HG03469 (cell line): ENCODE data around the gene EFS.

Experiments used
- ATAC-seq: cut with Tn5 transposase; IDR thresholded peaks from one replicate; pipeline ENCODE4 v1.9.1; 2021; ENCODE audit warnings: mild to moderate bottlenecking, moderate library complexity, moderate number of reproducible peaks; ENCODE audit not compliant: unreplicated experiment

Gene EFS, protein sequence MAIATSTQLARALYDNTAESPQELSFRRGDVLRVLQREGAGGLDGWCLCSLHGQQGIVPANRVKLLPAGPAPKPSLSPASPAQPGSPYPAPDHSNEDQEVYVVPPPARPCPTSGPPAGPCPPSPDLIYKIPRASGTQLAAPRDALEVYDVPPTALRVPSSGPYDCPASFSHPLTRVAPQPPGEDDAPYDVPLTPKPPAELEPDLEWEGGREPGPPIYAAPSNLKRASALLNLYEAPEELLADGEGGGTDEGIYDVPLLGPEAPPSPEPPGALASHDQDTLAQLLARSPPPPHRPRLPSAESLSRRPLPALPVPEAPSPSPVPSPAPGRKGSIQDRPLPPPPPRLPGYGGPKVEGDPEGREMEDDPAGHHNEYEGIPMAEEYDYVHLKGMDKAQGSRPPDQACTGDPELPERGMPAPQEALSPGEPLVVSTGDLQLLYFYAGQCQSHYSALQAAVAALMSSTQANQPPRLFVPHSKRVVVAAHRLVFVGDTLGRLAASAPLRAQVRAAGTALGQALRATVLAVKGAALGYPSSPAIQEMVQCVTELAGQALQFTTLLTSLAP

DNA sequence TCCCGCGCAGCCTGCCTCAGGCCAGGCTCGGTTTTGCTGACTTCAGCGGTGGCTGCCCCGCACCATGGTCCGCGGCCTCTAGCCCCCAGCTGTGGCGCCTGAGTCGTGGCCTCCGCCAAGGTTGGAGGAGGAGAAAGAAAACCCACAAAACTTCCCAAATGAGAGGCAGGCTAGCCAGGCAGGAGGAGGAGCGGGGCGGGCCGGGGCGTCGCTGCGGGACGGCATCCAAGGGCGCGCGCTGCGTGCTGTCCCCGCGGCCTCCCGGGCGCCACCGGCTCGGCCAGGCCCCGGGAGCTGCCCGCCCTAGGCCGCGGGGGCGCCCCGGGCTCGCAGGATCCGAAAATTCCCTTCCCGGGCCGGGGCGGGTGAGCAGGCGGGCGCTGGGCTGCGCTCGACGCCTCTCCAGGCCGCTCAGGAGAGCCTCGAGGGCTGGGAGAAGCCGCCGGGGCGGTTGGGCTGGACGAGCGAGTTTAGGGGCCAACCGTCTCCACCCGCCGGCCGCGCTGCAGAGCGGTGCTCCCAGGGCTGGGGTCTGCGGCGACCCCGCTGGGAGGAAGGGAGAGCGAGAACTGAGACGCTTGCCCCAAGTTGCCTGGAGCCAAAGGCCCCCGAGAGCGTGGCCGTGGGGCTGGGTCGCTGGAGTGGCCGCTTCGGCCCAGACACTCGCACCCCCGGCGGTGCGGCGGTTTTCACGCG, at the start of gene EFS:
Gene EFS, minus strand, starts transcription at position 137 of the 696 bp plus-strand sequence. CDS start 147 bp downstream, outside the sequence.
- ATAC-seq: no peak

DNA sequence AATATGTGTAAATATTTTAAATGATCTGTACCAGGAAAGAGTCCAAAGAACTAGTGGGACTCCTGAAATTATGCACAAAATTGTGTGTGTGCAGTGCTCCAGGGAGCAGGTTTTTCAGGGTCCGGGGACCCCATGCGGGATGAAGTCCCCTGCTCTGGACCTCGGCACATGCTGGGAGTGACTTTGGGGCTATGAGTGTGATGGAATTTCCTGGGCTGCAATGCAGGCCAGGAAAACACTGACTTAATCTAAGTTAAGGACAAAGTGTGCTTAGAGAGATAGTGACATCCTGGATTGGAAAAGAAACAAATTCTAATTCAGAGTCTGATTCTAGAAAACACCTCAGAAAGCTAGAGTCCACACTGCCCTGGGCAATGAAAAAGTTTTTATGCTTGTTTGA, 49.3 kb upstream of the EFS start:
- ATAC-seq: no peak

DNA sequence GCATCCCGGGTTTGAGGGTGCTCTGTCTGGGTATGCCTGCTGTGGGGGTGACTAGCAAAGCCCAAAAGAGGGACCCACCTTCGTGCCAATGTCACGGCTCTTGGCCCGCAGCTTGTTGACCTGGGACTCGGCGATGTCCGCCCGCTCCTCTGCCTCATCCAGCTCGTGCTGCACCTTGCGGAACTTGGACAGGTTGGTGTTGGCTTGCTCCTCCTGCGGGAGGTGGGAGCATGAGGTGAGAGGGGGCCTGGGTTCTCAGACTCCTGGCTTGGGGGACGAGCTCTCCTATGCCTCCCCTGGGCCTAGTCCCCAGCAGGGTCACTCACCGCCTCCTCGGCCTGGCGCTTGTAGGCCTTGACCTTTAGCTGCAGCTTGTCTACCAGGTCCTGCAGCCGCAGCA, 48.7 kb upstream of the EFS start:
- no peak for ATAC-seq

DNA sequence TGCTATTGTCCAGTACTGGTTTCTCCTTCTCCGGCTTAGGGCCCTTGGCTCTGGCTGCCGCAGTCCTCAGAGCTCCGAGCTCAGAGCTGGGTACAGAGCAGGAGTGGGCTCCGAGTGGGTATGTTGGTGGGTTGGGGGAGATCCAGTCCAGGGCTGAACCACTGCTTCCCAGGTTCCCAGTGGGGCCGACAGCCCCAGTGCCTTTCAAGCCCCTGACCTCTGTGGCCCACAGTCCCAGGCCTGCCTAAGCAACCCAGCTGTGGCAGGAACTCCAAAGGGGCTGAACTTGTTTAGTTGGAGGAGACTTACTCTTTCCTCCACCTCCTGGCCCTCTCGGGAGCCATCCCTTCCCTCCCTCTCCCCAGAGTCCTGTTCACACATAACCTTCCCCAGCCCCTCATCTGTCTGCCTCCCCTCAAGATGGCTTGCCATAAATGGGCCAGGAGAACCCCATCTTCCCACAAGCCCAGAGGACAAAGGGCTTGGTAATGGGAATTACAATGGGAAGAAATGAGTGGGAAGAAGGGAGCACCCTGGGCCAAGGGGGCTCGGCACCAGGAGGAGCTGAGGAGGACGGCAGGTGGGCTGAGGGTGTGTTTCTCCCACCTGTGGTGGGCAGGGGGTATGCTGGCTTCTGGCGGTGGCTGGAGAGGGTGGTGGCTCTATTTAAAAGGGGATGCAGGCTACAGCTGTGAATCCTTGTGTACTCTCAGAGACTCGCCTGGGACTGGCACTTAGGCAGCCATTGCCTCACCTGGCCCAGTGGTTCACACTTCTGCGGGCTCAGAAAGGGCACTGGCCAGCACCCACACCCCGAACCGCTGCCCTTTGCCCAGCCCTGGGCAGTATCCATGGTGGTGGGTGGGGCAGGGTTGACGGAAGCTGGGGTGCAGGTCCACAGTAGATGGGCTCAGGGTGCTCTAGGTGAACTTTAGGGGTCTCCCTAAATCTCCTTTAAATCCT, 46.9 kb upstream of the EFS start:
- ATAC-seq: no peak

DNA sequence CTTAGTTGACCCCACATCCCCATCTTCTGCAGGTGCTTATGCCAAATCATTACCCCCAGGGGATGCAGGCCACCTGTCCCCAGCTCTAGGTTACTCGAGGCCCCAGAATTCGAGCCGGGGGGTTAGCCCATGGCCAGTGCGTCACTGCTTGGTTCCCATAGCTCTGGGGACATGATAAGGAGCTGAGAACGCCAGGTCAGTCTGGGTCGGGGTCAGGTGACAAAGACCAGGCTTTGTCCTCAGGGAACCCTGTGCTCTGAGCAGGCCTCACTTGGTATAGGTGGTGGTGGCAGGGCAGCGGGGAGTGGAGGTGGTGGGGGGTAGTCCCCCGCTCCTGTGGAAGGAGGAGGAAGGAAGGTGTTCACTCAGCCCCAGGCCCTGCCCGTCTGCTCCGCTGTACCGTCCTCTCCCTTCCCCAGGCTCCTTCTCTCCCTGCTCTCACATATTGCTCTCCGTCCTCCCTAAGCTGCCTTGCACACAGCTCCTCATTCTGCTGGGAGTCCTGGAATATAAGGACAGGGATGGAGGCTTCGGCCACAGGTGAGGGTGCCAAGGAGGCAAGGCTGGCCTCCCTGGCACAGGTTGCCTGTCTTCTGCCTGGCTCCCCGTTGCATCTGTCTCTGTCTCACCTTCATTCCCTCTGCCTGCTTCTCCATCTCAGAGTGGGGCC, 45.1 kb upstream of the EFS start:
- no peak for ATAC-seq

DNA sequence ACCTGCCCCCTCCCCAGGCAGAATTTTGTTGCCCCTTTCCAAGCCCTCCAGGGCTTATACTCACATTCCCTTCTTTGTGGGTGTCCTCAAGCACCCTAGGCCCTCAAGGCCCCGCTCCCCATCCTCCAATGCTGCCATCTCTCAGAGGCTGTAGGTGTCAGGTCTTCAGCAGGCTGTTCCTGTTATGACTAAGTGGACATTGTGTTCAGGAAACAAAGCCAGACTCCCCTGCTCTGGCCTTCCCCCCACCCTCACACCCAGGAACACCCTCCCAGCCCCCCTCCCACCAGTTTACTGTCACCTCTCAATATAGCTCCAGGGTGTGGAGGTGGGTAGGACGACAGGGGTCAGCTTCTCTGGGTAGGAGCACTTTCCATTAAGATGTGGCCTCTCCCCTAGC, 44.5 kb upstream of the EFS start:
- ATAC-seq: no peak

DNA sequence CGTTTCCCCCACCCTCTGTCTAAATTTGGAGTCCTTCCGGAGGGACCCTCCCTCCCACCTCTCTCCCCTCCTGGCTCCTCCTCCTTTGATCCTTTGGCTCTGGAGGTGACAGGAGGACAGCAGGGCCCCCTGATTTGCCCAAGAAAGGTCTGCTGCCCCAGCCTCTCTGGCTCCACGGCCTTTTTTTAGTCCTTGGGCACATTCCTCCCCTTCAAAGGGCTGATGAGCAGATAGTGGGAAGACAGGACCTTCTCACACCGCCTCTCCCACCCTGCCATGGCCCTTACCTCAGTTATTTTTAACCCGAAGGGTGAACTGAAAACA, 43.3 kb upstream of the EFS start:
- ATAC-seq: no peak

DNA sequence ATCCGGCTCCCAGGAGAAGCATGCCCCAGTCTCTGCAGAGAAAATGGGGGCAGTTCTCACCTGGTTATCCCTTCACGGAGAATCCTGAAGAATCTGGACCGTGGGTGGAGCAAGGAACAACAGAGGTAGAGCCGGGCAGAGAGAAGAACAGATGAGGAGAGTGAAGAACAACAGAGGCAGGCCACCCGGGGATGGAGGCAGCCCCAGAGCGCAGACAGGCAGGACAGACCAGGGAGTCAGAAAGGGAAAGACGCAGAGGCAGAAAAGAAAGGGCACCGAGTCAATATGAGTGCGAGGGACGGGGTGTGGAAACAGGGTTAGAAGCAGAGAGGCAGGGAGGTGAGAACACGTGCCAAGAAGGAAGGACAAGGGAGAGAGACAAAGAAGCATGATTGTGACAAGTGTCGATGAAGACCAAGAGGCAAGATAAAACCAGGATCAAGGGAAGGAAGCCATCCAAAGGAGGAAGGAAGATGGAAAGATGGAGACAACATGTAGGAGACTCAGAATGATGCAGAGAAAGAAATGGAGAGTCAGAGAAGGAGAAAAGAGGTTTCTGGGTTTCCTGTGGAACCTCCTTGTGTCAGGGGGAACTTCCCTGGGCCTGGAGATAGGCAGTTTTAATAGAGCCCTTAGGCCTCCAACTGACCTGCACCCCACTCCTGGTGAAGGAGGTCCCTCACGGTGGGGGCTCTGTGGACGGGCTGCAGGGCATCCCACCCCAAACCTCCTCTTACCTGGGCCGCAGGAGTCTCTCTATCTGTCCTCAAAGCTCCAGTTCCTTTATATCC, 42.7 kb upstream of the EFS start, which contains the start of gene MYH6:
Gene MYH6, minus strand, starts transcription at position 758 of the 791 bp plus-strand sequence. CDS start 1,050 bp downstream, outside the sequence.
- ATAC-seq: no peak

DNA sequence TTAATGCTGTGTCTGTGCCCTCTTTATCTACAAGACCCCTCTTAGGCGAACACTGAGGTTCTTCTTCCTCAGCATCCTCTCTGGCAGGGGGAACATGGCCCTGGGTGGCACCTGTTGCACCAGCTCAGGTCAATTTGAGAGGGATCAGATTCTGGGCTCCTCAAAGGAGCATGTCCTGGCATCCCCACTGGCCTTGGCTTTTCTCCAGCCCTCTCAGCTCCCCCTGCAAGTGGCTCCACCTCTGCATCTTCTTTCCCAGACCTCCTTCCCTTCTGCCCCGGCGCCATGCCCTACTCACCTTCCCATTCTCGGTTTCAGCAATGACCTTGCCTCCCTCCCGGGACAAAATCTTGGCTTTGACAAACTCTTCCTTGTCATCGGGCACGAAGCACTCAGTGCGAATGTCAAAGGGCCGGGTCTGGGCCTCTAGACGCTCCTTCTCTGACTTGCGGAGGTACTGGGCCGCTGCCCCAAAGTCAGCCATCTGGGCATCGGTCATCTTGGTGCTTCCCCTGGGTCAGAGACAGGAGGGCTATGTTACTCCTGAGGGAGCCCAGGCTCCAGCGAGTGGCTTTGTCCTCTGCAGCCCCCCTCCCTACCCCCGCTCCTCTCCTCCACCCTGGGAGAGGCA, 41.9 kb upstream of the EFS start:
- no peak for ATAC-seq

DNA sequence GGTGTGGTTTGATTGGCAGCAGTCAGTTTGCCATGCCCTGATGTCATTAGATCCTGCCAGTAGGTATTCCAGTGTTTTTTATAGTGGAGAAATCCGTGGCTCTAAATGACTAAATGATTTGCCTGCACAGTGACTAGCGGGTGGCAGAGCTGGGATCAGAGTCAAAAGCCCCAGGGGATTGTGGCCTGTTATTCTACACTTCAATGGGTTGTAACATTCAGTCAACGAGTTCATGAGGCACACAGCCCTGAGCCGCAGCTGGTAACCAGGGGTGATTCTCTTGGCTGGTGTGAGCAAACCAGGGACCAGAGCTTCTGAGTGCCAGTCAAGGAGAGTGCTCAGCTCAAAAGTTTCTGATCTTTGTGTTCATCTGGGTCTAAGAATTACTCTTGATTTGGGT, 41.3 kb upstream of the EFS start:
- ATAC-seq: peak; percentile 56

DNA sequence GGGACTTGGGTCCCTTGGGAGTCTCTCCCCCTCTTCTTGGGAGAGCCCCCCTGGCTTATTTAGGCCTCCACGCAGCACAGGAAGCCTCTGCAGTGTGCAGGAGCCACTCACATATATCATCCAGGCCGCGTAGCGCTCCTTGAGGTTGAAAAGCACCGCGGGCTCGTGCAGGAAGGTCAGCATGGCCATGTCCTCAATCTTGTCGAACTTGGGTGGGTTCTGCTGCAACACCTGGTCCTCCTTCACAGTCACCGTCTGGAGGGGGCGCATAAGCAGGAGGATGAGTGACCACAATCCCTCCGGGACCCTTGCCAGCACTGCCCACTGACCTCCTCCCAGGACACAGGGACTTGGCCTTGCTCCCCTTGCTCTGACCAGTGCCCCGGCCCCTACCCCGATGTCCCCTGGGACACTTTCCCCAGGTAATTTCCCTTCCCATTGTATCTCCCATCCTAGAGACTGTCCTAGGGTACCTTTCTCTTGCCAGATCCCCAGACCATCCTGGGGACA, 40.6 kb upstream of the EFS start:
- no peak for ATAC-seq

DNA sequence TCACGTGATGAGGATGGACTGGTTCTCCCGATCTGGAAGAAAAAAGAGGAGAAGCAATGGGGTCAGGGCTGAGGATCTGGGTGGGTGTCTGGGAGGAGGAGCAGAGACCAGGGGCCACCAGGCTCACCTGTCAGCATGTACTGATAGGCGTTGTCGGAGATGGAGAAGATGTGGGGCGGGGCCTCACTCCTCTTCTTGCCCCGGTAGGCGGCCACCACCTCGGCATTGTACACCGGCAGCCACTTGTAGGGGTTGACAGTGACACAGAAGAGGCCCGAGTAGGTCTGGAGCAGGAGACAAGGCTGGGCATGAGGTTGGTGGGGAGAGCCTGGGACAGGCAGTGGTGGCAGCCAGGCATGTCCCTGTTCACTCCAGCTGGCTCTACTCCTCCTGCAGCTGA, 40.1 kb upstream of the EFS start:
- ATAC-seq: no peak

DNA sequence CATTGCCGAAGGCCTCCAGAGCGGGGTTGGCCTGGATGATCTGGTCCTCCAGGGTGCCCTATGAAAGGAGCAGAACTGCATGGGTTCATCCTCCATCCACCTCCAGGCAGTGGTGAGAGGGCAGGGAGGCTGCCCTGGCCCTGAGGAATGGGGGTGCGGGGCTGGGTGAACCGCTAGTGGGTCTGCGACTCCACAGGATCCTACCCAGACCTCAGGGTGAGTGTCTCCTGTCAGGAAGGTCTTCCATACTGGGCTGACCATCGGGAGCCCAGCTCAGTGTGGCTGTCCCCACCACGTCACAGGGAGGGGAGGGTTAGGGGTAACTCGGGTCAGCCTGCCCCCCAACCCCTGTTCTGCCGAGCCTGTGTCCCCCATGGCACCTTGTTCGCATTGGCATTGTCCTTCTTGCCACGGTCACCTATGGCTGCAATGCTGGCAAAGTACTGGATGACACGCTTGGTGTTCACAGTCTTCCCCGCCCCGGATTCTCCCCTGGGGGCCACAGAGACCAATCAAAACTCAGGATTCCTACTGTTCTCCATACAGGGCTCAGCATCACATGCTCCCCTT, 39.4 kb upstream of the EFS start:
- ATAC-seq: no peak

DNA sequence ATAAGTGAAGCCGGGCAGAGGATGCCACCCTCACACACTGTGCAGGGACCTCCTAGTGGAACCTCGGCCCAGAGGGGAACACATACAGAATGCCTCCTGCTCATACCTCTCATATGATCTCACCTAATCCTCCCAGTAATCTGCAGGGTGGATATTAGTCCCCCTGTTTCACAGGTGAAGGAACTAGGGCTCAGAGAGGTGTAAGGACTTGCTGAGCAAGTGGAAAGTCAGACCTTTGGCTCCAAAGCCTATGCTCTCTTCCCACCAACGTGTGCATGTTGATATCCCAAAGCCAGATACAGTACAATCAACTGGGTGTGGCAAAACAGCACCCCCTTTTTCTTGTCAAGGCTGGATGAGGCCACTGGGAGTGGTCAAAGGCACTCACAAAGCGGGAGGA, 38.9 kb upstream of the EFS start:
- no peak for ATAC-seq

DNA sequence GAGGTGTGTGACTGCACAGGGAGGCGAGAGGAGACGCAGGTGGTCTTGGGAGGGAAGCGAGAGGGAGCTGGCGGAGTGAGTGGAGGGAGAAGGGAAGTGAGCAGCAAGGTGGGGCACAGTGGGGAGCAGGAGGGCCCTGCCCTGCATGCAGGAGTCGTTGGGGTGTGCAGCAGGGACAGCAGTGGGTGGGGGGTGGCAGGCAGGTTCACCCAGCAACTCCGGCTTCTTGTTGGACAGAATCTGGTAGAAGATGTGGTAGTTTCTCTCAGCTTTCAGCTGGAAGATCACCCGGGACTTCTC, 38.1 kb upstream of the EFS start:
- ATAC-seq: no peak

DNA sequence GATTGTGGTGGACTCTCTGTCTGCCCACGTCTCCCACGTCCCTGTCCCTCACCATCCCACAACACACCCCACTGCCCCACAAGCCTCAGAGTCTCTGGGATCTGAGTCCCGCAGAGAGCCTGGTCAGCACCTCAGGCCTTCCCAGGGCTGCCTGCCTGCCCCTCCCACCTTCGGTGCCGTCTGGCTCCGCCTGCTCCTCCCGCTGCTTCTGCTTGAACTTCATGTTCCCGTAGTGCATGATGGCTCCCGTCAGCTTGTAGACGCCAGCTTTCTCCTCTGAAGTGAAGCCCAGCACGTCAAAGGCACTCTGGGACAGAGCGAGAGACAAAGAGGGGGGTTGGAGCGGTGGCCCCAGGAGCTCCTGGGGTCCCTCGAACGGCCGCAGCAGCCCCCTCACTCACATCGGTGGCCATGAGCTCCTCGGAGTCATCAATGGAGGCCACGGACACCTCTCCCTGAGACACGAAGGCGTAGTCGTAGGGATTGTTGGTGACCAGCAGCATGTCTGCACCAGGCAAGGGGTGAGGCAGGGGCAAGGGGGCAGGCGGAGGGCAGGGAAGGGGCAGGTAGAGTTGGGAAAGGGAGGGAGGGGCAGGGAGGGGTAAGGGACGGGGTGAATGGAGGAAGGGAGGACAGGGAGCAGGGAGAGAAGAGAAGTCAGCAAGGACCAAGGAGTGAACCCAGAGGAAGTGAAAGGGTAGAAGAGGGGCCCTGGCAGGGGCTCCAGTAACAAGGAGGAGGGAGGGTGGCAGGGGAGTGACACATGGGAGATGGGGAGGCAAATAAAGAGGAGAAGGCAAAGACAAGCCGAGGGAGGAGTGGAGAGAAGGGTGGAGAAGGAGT, 37.5 kb upstream of the EFS start:
- no peak for ATAC-seq

DNA sequence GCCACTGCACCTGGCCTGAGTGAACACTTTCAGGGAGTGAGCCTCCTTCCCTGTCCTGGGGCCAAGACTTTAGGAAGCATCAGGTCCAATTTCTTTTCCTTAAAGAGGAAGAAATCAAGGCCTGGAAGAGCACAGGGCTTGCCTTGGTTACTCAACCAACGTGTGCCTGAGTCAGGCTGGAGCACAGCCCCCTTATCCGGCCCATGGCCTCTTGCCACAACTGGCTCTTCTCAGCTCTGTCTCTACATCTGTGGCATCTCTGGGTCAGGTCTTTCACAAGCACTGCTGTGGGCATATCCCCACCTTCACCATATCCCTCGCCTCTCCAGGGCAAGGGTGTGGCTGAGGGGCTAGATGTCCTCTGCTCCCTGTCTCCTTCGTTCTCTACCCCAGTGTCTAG, 36.3 kb upstream of the EFS start:
- no peak for ATAC-seq
